Parathyroid adenoma (tissue), 2 donors: ENCODE measurements around the gene ATF7IP.

Experiments
- H2AFZ ChIP-seq: fragments of 300-600 bp; sonication (generic); one replicate; pipeline ENCODE4 v1.7.0; 2017; ENCODE audit warnings: antibody characterized with exemption, mild to moderate bottlenecking
- H3K27ac ChIP-seq: fragments of 300-600 bp; sonication (generic); one replicate; pipeline ENCODE4 v1.7.0; 2017
- H3K27me3 ChIP-seq: fragments of 300-600 bp; sonication (generic); one replicate; pipeline ENCODE4 v1.7.0; 2017; ENCODE audit warnings: low read length; ENCODE audit not compliant: control insufficient read depth, insufficient read depth
- H3K36me3 ChIP-seq: fragments of 300-600 bp; sonication (generic); one replicate; pipeline ENCODE4 v1.7.0; 2017; ENCODE audit warnings: low read length; ENCODE audit not compliant: control insufficient read depth, insufficient read depth
- H3K4me1 ChIP-seq: fragments of 300-600 bp; sonication (generic); one replicate; pipeline ENCODE4 v1.7.0; 2017; ENCODE audit warnings: control low read depth
- H3K4me2 ChIP-seq: fragments of 300-600 bp; sonication (generic); one replicate; pipeline ENCODE4 v1.7.0; 2017; ENCODE audit warnings: low read length
- H3K4me3 ChIP-seq: fragments of 300-600 bp; sonication (generic); one replicate; pipeline ENCODE4 v1.7.0; 2017; ENCODE audit warnings: low read depth, low read length
- H3K79me2 ChIP-seq: fragments of 300-600 bp; sonication (generic); one replicate; pipeline ENCODE4 v1.7.0; 2017; ENCODE audit warnings: control low read depth
- H3K9ac ChIP-seq: fragments of 300-600 bp; sonication (generic); one replicate; pipeline ENCODE4 v1.7.0; 2017; ENCODE audit warnings: mild to moderate bottlenecking
- H3K9me3 ChIP-seq: fragments of 300-600 bp; sonication (generic); one replicate; pipeline ENCODE4 v1.7.0; 2017; ENCODE audit warnings: low read length; ENCODE audit not compliant: control insufficient read depth
- TF ChIP-seq, protein P1 (sequence below): fragments of 300-600 bp; sonication (generic); IDR thresholded peaks from one replicate; pipeline ENCODE4 v1.7.0; 2017; ENCODE audit warnings: antibody characterized with exemption, mild to moderate bottlenecking
- donor health status: primary hyperparathyroidism.

ATF7IP gene

DNA sequence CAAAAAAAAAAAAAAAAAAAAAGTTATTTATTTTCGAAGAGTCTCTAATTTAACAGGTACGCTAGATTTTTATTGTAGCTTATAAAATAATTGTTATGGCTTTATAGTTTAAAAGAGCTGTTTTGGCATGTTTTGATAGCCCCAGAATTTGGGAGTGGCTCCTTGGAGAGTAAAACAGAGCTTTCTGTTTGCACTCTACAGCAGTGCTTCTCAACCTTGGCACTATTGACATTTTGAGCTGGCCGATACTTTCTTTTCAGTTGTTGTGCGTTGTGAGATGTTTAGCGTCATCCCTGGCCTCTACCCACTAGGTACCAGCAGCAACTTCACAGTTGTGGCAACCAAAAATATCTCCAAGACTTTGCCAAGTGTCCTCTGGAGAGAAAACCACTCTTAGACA lies 171.6 kb downstream of the ATF7IP start:
- Histone ChIP-seq H2AFZ (no peak overlapping the region), H3K79me2 (no peaks in the 10 kb centered on the region), H3K9me3 (no peaks in the 10 kb centered on the region), H3K27ac (no peak overlapping the region), H3K4me2 (no peak overlapping the region), H3K27me3 (no peaks in the 10 kb centered on the region), H3K9ac (no peak overlapping the region), H3K36me3 (no peaks in the 10 kb centered on the region), H3K4me1 (no peaks in the 10 kb centered on the region), H3K4me3 (no peak overlapping the region)
- TF ChIP-seq, protein P1, sequence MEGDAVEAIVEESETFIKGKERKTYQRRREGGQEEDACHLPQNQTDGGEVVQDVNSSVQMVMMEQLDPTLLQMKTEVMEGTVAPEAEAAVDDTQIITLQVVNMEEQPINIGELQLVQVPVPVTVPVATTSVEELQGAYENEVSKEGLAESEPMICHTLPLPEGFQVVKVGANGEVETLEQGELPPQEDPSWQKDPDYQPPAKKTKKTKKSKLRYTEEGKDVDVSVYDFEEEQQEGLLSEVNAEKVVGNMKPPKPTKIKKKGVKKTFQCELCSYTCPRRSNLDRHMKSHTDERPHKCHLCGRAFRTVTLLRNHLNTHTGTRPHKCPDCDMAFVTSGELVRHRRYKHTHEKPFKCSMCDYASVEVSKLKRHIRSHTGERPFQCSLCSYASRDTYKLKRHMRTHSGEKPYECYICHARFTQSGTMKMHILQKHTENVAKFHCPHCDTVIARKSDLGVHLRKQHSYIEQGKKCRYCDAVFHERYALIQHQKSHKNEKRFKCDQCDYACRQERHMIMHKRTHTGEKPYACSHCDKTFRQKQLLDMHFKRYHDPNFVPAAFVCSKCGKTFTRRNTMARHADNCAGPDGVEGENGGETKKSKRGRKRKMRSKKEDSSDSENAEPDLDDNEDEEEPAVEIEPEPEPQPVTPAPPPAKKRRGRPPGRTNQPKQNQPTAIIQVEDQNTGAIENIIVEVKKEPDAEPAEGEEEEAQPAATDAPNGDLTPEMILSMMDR = no peak

DNA sequence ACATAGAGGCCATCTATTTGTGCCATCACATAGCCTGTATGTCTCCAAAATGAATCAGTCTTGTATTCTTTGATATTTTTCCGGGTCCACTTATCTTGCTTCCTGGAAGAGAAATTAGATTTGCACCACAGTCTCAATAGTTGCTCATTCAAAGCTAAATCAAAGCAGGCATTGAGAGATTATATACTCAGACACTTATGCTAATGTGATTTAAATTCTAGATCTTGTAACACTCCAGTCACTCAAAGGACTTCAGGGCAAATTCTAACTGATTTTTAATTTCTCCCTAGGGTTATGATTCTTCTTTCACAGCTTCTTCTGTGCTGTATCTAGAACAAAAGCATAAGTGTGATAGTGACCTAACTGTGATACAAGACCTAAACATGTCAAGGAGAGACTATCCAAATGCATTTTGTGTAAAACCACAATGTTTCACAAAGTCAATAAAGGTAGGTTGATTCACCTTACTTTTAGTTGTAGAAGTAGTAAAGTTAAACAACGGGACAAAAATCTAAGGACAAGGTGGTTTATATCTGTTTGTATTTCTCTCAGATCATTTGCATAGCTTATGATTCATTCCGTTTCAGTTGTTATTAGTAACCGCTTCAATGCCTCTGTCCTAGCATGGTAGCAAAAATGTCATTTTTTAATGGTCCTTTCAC lies 175.4 kb downstream of the ATF7IP start:
- no peaks in the 10 kb centered on the region for H3K27me3 ChIP-seq
- TF ChIP-seq, protein P1 = no peak
- no peaks in the 10 kb centered on the region for H3K4me1 ChIP-seq
- H3K36me3 ChIP-seq = no peaks in the 10 kb centered on the region
- H3K9me3 ChIP-seq = no peaks in the 10 kb centered on the region
- H3K27ac ChIP-seq = no peak overlapping the region
- no peaks in the 10 kb centered on the region for H3K79me2 ChIP-seq
- no peak overlapping the region for H3K4me2 ChIP-seq
- H2AFZ ChIP-seq = no peak overlapping the region
- no peak overlapping the region for H3K4me3 ChIP-seq
- H3K9ac ChIP-seq = no peak overlapping the region

DNA sequence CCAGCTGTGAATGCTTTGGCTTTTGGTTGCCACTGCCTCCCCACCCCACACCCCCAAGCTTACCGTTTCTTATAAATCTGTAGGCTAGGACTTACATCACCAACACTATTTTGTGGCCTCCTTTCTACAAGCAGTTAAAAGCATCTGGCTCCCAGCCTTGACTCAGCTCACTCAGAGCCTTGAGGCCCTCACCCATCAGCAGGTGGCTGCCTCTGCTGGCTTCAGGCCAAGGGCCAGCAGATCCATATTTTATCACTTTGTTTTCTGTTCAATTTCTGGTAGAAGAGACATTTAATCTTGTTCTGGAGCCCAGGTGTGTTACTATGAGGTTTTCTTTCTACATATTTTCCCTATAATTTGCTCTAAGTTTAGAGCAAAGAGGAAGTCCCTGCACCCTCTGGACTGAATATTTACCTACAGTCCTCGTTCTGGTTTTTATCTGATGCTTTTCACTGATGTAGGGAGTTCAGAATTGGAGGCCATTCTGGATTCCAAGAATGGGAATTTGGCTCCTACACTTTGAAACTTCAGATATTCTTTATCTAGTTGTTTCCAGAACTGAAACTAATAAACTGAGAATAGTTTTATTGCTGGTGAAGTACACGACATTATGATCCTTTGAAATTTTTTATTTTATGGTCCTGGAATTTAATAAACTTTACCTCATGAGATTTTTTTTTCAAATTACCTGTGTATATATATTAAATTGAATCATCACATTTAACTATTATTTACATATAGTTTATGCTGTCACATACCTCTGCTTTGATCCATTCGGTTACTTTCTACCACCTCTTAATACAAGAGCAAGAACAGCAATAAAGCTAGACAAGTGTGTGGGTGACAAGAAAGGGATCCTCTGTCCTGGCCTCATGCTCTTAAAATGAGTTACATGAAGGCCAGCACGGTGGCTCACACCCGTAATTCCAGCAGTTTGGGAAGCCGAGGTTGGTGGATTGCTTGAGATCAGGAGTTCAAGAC lies 180.0 kb downstream of the ATF7IP start:
- H3K79me2 ChIP-seq = no peaks in the 10 kb centered on the region
- no peaks in the 10 kb centered on the region for H3K27me3 ChIP-seq
- no peaks in the 10 kb centered on the region for H3K36me3 ChIP-seq
- no peaks in the 10 kb centered on the region for H3K4me1 ChIP-seq
- no peak overlapping the region for H3K4me3 ChIP-seq
- no peak overlapping the region for H3K27ac ChIP-seq
- no peaks in the 10 kb centered on the region for H3K9me3 ChIP-seq
- no peak overlapping the region for H3K4me2 ChIP-seq
- H3K9ac ChIP-seq = no peak overlapping the region
- TF ChIP-seq, protein P1 = no peak
- H2AFZ ChIP-seq = no peak overlapping the region

DNA sequence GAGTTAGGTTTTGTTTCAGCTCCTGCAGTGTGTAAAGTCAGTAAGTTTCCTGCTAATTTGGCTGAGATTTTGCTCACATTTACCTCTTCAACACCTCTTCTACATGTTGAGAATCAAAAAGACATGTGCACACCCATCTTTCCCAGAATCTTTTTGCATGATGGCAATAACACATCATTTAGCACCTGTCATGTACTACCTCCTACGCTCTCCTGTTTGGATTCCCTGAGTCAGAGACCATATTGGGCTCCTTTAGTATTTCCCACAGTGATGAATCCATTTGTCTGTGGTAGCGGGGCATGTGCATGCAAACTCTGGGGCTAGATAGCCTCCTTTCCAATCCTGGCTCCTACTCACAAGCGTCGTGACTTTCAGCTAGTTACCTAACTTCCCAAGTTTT lies 182.1 kb downstream of the ATF7IP start:
- Histone ChIP-seq H3K9ac (no peak overlapping the region), H3K27ac (no peak overlapping the region), H3K36me3 (no peaks in the 10 kb centered on the region), H3K9me3 (no peaks in the 10 kb centered on the region), H3K79me2 (no peaks in the 10 kb centered on the region), H2AFZ (no peak overlapping the region), H3K27me3 (no peaks in the 10 kb centered on the region), H3K4me3 (no peak overlapping the region), H3K4me2 (no peak overlapping the region), H3K4me1 (no peaks in the 10 kb centered on the region)
- TF ChIP-seq, protein P1 = no peak
